Right lung (tissue), 10 donors: ENCODE measurements around the gene ZEB2. TPM values are rescaled to one million over a fixed set of nuclear protein-coding genes. Genes with fewer than 3 reads are reported as not detected.
A peak's percentile ranks its signal among the peaks of the same experiment; 100 is the strongest.

ENCODE experiments used
- DNase-seq, 2 donors: peaks; one replicate each; pipeline ENCODE4 v3.0.0-alpha.2; 2013
- long read RNA-seq, 8 donors: transcript quantifications; one replicate each; lab custom pipeline, GENCODE V29; 2026
- polyA plus RNA-seq, 5 donors: library from polyadenylated mRNA; unstranded; fragments of 120-200 nt; gene quantifications; one replicate each; pipeline versions ENCODE4 v1.2.1 to v1.2.3, GENCODE V29; 2013; ENCODE audit warnings: inconsistent platforms in 1 of 5, low replicate concordance in 1 of 5; ENCODE audit not compliant: insufficient read length in 5 of 5, insufficient read depth in 1 of 5

Gene ZEB2
- 100 to 1,000 TPM; 180 to 273 (median 266) TPM for polyA plus RNA-seq
- long read RNA-seq, donor 1, full-length matches to known transcripts = 31 of 65 reads
- long read RNA-seq, donor 1, partial matches to known transcripts = 34 of 65 reads
- long read RNA-seq, donor 1, other reads (novel, unspliced or antisense) = 0 of 65 reads
- long read RNA-seq, donor 2, full-length matches to known transcripts = 10 of 29 reads
- long read RNA-seq, donor 2, partial matches to known transcripts = 19 of 29 reads
- long read RNA-seq, donor 2, other reads (novel, unspliced or antisense) = 0 of 29 reads
- long read RNA-seq, donor 3, full-length matches to known transcripts = 12 of 39 reads
- long read RNA-seq, donor 3, partial matches to known transcripts = 27 of 39 reads
- long read RNA-seq, donor 3, other reads (novel, unspliced or antisense) = 0 of 39 reads
- long read RNA-seq, donor 4, full-length matches to known transcripts = 15 of 50 reads
- long read RNA-seq, donor 4, partial matches to known transcripts = 35 of 50 reads
- long read RNA-seq, donor 4, other reads (novel, unspliced or antisense) = 0 of 50 reads
- long read RNA-seq, donor 5, full-length matches to known transcripts = 22 of 85 reads
- long read RNA-seq, donor 5, partial matches to known transcripts = 63 of 85 reads
- long read RNA-seq, donor 5, other reads (novel, unspliced or antisense) = 0 of 85 reads
- long read RNA-seq, donor 6, full-length matches to known transcripts = 33 of 71 reads
- long read RNA-seq, donor 6, partial matches to known transcripts = 38 of 71 reads
- long read RNA-seq, donor 6, other reads (novel, unspliced or antisense) = 0 of 71 reads
- long read RNA-seq, donor 7, full-length matches to known transcripts = 12 of 98 reads
- long read RNA-seq, donor 7, partial matches to known transcripts = 86 of 98 reads
- long read RNA-seq, donor 7, other reads (novel, unspliced or antisense) = 0 of 98 reads
- long read RNA-seq, donor 8, full-length matches to known transcripts = 10 of 15 reads
- long read RNA-seq, donor 8, partial matches to known transcripts = 5 of 15 reads
- long read RNA-seq, donor 8, other reads (novel, unspliced or antisense) = 0 of 15 reads

- DNase-seq = peak; percentile 87 to 92
Observed at GRCh38 chr2:144519934-144520731, at the start of gene ZEB2. TSS of gene ZEB2 (minus strand) at chr2:144520119. CDS start at chr2:144517350, 2,769 bp downstream.

GRCh38 chr2:144567745-144568144 lies 47.8 kb upstream of the ZEB2 start:
- no peak for DNase-seq

GRCh38 chr2:144566448-144566847 lies 46.5 kb upstream of the ZEB2 start:
- DNase-seq = no peak

- DNase-seq = no peak
Observed at GRCh38 chr2:144560251-144560650, 40.3 kb upstream of the ZEB2 start.

- DNase-seq = no peak
Observed at GRCh38 chr2:144559681-144560080, 39.8 kb upstream of the ZEB2 start.

GRCh38 chr2:144559242-144559641 lies 39.3 kb upstream of the ZEB2 start:
- DNase-seq = no peak

GRCh38 chr2:144554492-144555210 lies 34.7 kb upstream of the ZEB2 start:
- DNase-seq = no peak

GRCh38 chr2:144553379-144553778 lies 33.5 kb upstream of the ZEB2 start:
- DNase-seq = no peak

- DNase-seq = no peak
Observed at GRCh38 chr2:144552821-144553220, 32.9 kb upstream of the ZEB2 start.

- no peak for DNase-seq
Observed at GRCh38 chr2:144550911-144551310, 31.0 kb upstream of the ZEB2 start.

- DNase-seq = no peak
Observed at GRCh38 chr2:144550084-144550483, 30.2 kb upstream of the ZEB2 start.

GRCh38 chr2:144548532-144549191 lies 28.7 kb upstream of the ZEB2 start:
- DNase-seq = no peak

GRCh38 chr2:144548088-144548487 lies 28.2 kb upstream of the ZEB2 start:
- no peak for DNase-seq

- no peak for DNase-seq
Observed at GRCh38 chr2:144547494-144547893, 27.6 kb upstream of the ZEB2 start.

- DNase-seq = no peak
Observed at GRCh38 chr2:144546933-144547332, 27.0 kb upstream of the ZEB2 start.

GRCh38 chr2:144545787-144546186 lies 25.9 kb upstream of the ZEB2 start:
- no peak for DNase-seq

- no peak for DNase-seq
Observed at GRCh38 chr2:144544053-144544452, 24.1 kb upstream of the ZEB2 start.

- no peak for DNase-seq
Observed at GRCh38 chr2:144541396-144541795, 21.5 kb upstream of the ZEB2 start.

- peak; percentile 45 to 61 for DNase-seq
Observed at GRCh38 chr2:144539289-144539782, 19.4 kb upstream of the ZEB2 start.

- DNase-seq = no peak
Observed at GRCh38 chr2:144535300-144535699, 15.4 kb upstream of the ZEB2 start.
